Measurements from ENCODE around the gene UBE2G1.

Gene UBE2G1

GRCh38 chr17:4269915-4270314 is 96.6 kb downstream of the UBE2G1 start:
- Histone ChIP-seq H3K79me1 (ENCODE audit: low read depth, low read length) (no peaks in the 10 kb centered on the region), H3K27me3 (ENCODE audit: control insufficient read depth in 3 of 3, insufficient read depth in 3 of 3, low read depth in 1 of 3, low read length in 3 of 3) (no peaks in the 10 kb centered on the region), H4K91ac (ENCODE audit: low read depth, low read length, poor library complexity) (no peak overlapping the region), H2AFZ (ENCODE audit: low read length) (no peak overlapping the region), H2BK120ac (ENCODE audit: low read depth, low read length) (no peak overlapping the region), H3K9ac (ENCODE audit: low read depth, low read length, poor library complexity) (no peak overlapping the region), H4K8ac (ENCODE audit: low read depth, low read length) (no peak overlapping the region), H3K4me3 (ENCODE audit: low read length in 2 of 2) (no peak overlapping the region), H2BK5ac (ENCODE audit: low read length) (no peak overlapping the region), H3K4me1 (ENCODE audit: control insufficient read depth in 2 of 2, insufficient read depth in 1 of 2, low read depth in 1 of 2, low read length in 2 of 2) (no peaks in the 10 kb centered on the region), H3K27ac (replicated peaks; ENCODE audit: low read length) (no peak overlapping the region), H2BK12ac (ENCODE audit: low read length) (no peak overlapping the region), H3K36me3 (replicated peaks in 1 of 2; ENCODE audit: control insufficient read depth in 2 of 2, insufficient read depth in 2 of 2, low read length in 2 of 2) (peaks cover 16 to 61% of the 10 kb centered on the region in 2 donors), H3K23ac (ENCODE audit: low read depth, low read length, poor library complexity) (no peak overlapping the region), H3K18ac (ENCODE audit: low read length) (no peak overlapping the region), H3K14ac (ENCODE audit: low read length) (no peak overlapping the region), H3K9me3 (replicated peaks in 1 of 2; ENCODE audit: control insufficient read depth in 2 of 2, insufficient read depth in 1 of 2, low read depth in 1 of 2, low read length in 2 of 2) (peaks cover 0 to 3% of the 10 kb centered on the region in 2 donors), H2BK15ac (ENCODE audit: low read length) (no peak overlapping the region), H3K4ac (ENCODE audit: low read length) (no peak overlapping the region), H3K4me2 (ENCODE audit: insufficient read depth, low read length, poor library complexity, severe bottlenecking) (no peak overlapping the region), H2AK5ac (ENCODE audit: low read depth, low read length) (no peak overlapping the region)
- no CpG with 5 or more reads among the region's 4 CpGs for WGBS, 2 donors (ENCODE audit: extremely low coverage in 2 of 2, insufficient read length in 2 of 2, insufficient replicate concordance in 1 of 2)
- DNase-seq (ENCODE audit: low spot score) = no peak

GRCh38 chr17:4267402-4267801 is 99.1 kb downstream of the UBE2G1 start:
- peaks cover 16 to 50% of the 10 kb centered on the region in 2 donors for H3K36me3 ChIP-seq (replicated peaks in 1 of 2; ENCODE audit: control insufficient read depth in 2 of 2, insufficient read depth in 2 of 2, low read length in 2 of 2)
- no peak overlapping the region for H2BK12ac ChIP-seq (ENCODE audit: low read length)
- no peak overlapping the region for H2AK5ac ChIP-seq (ENCODE audit: low read depth, low read length)
- no peak overlapping the region for H3K18ac ChIP-seq (ENCODE audit: low read length)
- H2BK15ac ChIP-seq (ENCODE audit: low read length) = no peak overlapping the region
- H3K79me1 ChIP-seq (ENCODE audit: low read depth, low read length) = peaks cover 6% of the 10 kb centered on the region
- no peak overlapping the region for H2BK5ac ChIP-seq (ENCODE audit: low read length)
- no peak overlapping the region for H4K8ac ChIP-seq (ENCODE audit: low read depth, low read length)
- no peak overlapping the region for H4K91ac ChIP-seq (ENCODE audit: low read depth, low read length, poor library complexity)
- no peaks in the 10 kb centered on the region for H3K27me3 ChIP-seq (ENCODE audit: control insufficient read depth in 3 of 3, insufficient read depth in 3 of 3, low read depth in 1 of 3, low read length in 3 of 3)
- no CpG with 5 or more reads among the region's 8 CpGs for WGBS, 2 donors (ENCODE audit: extremely low coverage in 2 of 2, insufficient read length in 2 of 2, insufficient replicate concordance in 1 of 2)
- no peak overlapping the region for H3K27ac ChIP-seq (replicated peaks; ENCODE audit: low read length)
- H2AFZ ChIP-seq (ENCODE audit: low read length) = no peak overlapping the region
- no peak overlapping the region for H3K4me2 ChIP-seq (ENCODE audit: insufficient read depth, low read length, poor library complexity, severe bottlenecking)
- no peak overlapping the region for H3K4me3 ChIP-seq (ENCODE audit: low read length in 2 of 2)
- H2BK120ac ChIP-seq (ENCODE audit: low read depth, low read length) = no peak overlapping the region
- H3K23ac ChIP-seq (ENCODE audit: low read depth, low read length, poor library complexity) = no peak overlapping the region
- H3K9me3 ChIP-seq (replicated peaks in 1 of 2; ENCODE audit: control insufficient read depth in 2 of 2, insufficient read depth in 1 of 2, low read depth in 1 of 2, low read length in 2 of 2) = peaks cover 0 to 3% of the 10 kb centered on the region in 2 donors
- no peak overlapping the region for H3K9ac ChIP-seq (ENCODE audit: low read depth, low read length, poor library complexity)
- no peak overlapping the region for H3K14ac ChIP-seq (ENCODE audit: low read length)
- peaks cover 7 to 13% of the 10 kb centered on the region in 2 donors for H3K4me1 ChIP-seq (ENCODE audit: control insufficient read depth in 2 of 2, insufficient read depth in 1 of 2, low read depth in 1 of 2, low read length in 2 of 2)
- no peak overlapping the region for H3K4ac ChIP-seq (ENCODE audit: low read length)
- DNase-seq (ENCODE audit: low spot score) = no peak

GRCh38 chr17:4266550-4266949 is 99.9 kb downstream of the UBE2G1 start:
- Histone ChIP-seq H3K36me3 (replicated peaks in 1 of 2; ENCODE audit: control insufficient read depth in 2 of 2, insufficient read depth in 2 of 2, low read length in 2 of 2) (peaks cover 16 to 49% of the 10 kb centered on the region in 2 donors), H3K14ac (ENCODE audit: low read length) (no peak overlapping the region), H3K18ac (ENCODE audit: low read length) (no peak overlapping the region), H2AFZ (ENCODE audit: low read length) (no peak overlapping the region), H3K9me3 (replicated peaks in 1 of 2; ENCODE audit: control insufficient read depth in 2 of 2, insufficient read depth in 1 of 2, low read depth in 1 of 2, low read length in 2 of 2) (peaks cover 1 to 6% of the 10 kb centered on the region in 2 donors), H4K91ac (ENCODE audit: low read depth, low read length, poor library complexity) (no peak overlapping the region), H3K4me2 (ENCODE audit: insufficient read depth, low read length, poor library complexity, severe bottlenecking) (no peak overlapping the region), H3K4me3 (ENCODE audit: low read length in 2 of 2) (no peak overlapping the region), H3K23ac (ENCODE audit: low read depth, low read length, poor library complexity) (no peak overlapping the region), H2BK12ac (ENCODE audit: low read length) (no peak overlapping the region), H3K79me1 (ENCODE audit: low read depth, low read length) (peaks cover 13% of the 10 kb centered on the region), H2AK5ac (ENCODE audit: low read depth, low read length) (no peak overlapping the region), H2BK120ac (ENCODE audit: low read depth, low read length) (no peak overlapping the region), H3K4ac (ENCODE audit: low read length) (no peak overlapping the region), H3K9ac (ENCODE audit: low read depth, low read length, poor library complexity) (no peak overlapping the region), H2BK15ac (ENCODE audit: low read length) (no peak overlapping the region), H4K8ac (ENCODE audit: low read depth, low read length) (no peak overlapping the region), H3K27me3 (ENCODE audit: control insufficient read depth in 3 of 3, insufficient read depth in 3 of 3, low read depth in 1 of 3, low read length in 3 of 3) (no peaks in the 10 kb centered on the region), H3K4me1 (ENCODE audit: control insufficient read depth in 2 of 2, insufficient read depth in 1 of 2, low read depth in 1 of 2, low read length in 2 of 2) (peaks cover 9 to 14% of the 10 kb centered on the region in 2 donors), H2BK5ac (ENCODE audit: low read length) (no peak overlapping the region), H3K27ac (replicated peaks; ENCODE audit: low read length) (no peak overlapping the region)
- DNase-seq (ENCODE audit: low spot score) = no peak
- no CpG with 5 or more reads among the region's 7 CpGs for WGBS, 2 donors (ENCODE audit: extremely low coverage in 2 of 2, insufficient read length in 2 of 2, insufficient replicate concordance in 1 of 2)

- Histone ChIP-seq H3K18ac (ENCODE audit: low read length) (peak within 1 kb of the TSS; percentile 99), H3K4me3 (ENCODE audit: low read length in 2 of 2) (peak within 1 kb of the TSS; percentile 73 to 96), H2BK5ac (ENCODE audit: low read length) (peak within 1 kb of the TSS; percentile 80), H3K4me1 (ENCODE audit: control insufficient read depth in 2 of 2, insufficient read depth in 1 of 2, low read depth in 1 of 2, low read length in 2 of 2) (peaks cover 9 to 14% of the 10 kb centered on the region in 2 donors), H3K79me1 (ENCODE audit: low read depth, low read length) (peaks cover 13% of the 10 kb centered on the region), H2BK12ac (ENCODE audit: low read length) (no peak within 1 kb of the TSS), H2AK5ac (ENCODE audit: low read depth, low read length) (peak within 1 kb of the TSS; percentile 96), H3K36me3 (replicated peaks in 1 of 2; ENCODE audit: control insufficient read depth in 2 of 2, insufficient read depth in 2 of 2, low read length in 2 of 2) (peaks cover 12 to 53% of the 10 kb centered on the region in 2 donors), H3K9ac (ENCODE audit: low read depth, low read length, poor library complexity) (peak within 1 kb of the TSS; percentile 92), H3K4ac (ENCODE audit: low read length) (peak within 1 kb of the TSS; percentile 53), H3K9me3 (replicated peaks in 1 of 2; ENCODE audit: control insufficient read depth in 2 of 2, insufficient read depth in 1 of 2, low read depth in 1 of 2, low read length in 2 of 2) (peaks cover 13 to 31% of the 10 kb centered on the region in 2 donors), H3K27ac (replicated peaks; ENCODE audit: low read length) (peak within 1 kb of the TSS; percentile 78), H3K4me2 (ENCODE audit: insufficient read depth, low read length, poor library complexity, severe bottlenecking) (peak within 1 kb of the TSS; percentile 91), H2BK15ac (ENCODE audit: low read length) (no peak within 1 kb of the TSS), H2AFZ (ENCODE audit: low read length) (peak within 1 kb of the TSS; percentile 96), H3K27me3 (ENCODE audit: control insufficient read depth in 3 of 3, insufficient read depth in 3 of 3, low read depth in 1 of 3, low read length in 3 of 3) (no peaks in the 10 kb centered on the region), H4K8ac (ENCODE audit: low read depth, low read length) (no peak within 1 kb of the TSS), H4K91ac (ENCODE audit: low read depth, low read length, poor library complexity) (no peak within 1 kb of the TSS), H3K14ac (ENCODE audit: low read length) (peak within 1 kb of the TSS; percentile 65), H3K23ac (ENCODE audit: low read depth, low read length, poor library complexity) (peak within 1 kb of the TSS; percentile 75), H2BK120ac (ENCODE audit: low read depth, low read length) (peak within 1 kb of the TSS; percentile 72)
- no CpG with 5 or more reads among the region's 85 CpGs for WGBS, 2 donors (ENCODE audit: extremely low coverage in 2 of 2, insufficient read length in 2 of 2, insufficient replicate concordance in 1 of 2)
- DNase-seq (ENCODE audit: low spot score) = peak; percentile 95
Observed at GRCh38 chr17:4263282-4264215, 102.9 kb downstream of the UBE2G1 start, which contains the start of gene ANKFY1. Gene ANKFY1 (minus strand): TSS chr17:4263979. CDS start chr17:4263941, 38 bp downstream.

All from neuronal stem cell (in vitro differentiated cells).